HL-60 (cell line): ENCODE data around the gene FAM209A.

Source experiments
- CTCF ChIP-seq: IDR thresholded peaks from one replicate; pipeline ENCODE4 v1.5.1; 2011; ENCODE audit warnings: low read length, control low read depth, inconsistent platforms; ENCODE audit not compliant: insufficient read depth
- GABPA ChIP-seq: IDR thresholded peaks from 2 replicates; pipeline ENCODE4 v1.6.1; 2012; ENCODE audit warnings: low read depth
- POLR2AphosphoS5 ChIP-seq: IDR thresholded peaks from 2 replicates; pipeline ENCODE4 v1.6.1; 2012; ENCODE audit warnings: low read depth
- REST ChIP-seq: IDR thresholded peaks from 2 replicates; pipeline ENCODE4 v1.6.1; 2012; ENCODE audit warnings: low read depth; ENCODE audit not compliant: insufficient replicate concordance
- SPI1 ChIP-seq: IDR thresholded peaks from 2 replicates; pipeline ENCODE4 v1.6.1; 2012; ENCODE audit warnings: low read depth, mild to moderate bottlenecking, borderline replicate concordance

- TF ChIP-seq POLR2AphosphoS5 (no peak), CTCF (no peak), REST (no peak), SPI1 (no peak), GABPA (no peak)
Measured at GRCh38 chr20:56527521-56527920, 3.0 kb downstream of the FAM209A start.
